HG03064 (cell line): ENCODE measurements around the gene SPATC1L.
"Not testable (repeated sequence)": the region's sequence is repeated elsewhere in the genome, so short reads cannot be mapped to it uniquely, and the experiment has no call there.

Source experiments
- ATAC-seq: cut with Tn5 transposase; IDR thresholded peaks from one replicate; pipeline ENCODE4 v1.9.1; 2021; ENCODE audit warnings: low read depth; ENCODE audit not compliant: unreplicated experiment

Gene SPATC1L

GRCh38 chr21:46200877-46201803 lies 16.9 kb upstream of the SPATC1L start:
- ATAC-seq = not testable (repeated sequence)

DNA sequence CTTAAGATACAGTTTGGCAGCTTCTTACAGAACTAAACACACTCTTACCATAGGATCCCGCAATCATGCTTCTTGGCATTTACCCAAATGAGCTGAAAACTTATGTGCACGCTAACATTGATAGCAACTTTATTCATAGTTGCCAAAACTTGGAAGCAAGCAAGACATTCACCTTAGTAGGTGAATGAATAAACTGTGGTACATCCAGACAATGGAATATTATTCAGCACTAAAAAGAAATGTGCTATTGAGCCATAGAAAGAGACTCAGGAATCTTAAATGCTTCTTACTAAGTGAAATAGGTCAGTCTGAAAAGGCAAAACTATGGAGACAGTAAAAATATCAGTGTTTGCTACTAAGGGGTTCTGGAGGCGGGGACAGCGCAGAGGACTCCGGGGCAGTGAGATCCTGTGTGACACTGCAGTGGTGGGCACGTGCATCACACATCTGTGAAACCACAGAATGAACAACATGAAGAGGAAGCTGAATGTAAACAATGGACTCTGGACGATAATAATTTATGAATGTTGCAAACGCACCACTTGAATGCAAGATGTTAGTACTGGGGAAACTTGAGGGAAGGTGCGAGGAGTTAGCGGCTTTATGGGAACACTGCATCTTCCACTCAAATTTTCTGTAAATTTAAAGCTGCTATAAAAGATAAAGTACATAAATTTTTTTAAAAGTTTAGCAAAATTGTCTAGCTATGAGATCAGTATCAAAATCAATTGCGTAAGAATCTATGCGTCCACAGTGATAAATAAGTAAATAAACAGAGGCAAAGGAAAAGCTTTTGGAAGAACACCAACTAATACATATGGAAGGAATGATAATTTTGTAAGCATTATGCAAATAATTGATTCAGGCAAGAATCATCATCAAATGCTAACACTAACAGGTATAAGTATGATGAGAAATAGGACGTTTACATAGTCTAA lies 15.4 kb upstream of the SPATC1L start:
- no peak for ATAC-seq

DNA sequence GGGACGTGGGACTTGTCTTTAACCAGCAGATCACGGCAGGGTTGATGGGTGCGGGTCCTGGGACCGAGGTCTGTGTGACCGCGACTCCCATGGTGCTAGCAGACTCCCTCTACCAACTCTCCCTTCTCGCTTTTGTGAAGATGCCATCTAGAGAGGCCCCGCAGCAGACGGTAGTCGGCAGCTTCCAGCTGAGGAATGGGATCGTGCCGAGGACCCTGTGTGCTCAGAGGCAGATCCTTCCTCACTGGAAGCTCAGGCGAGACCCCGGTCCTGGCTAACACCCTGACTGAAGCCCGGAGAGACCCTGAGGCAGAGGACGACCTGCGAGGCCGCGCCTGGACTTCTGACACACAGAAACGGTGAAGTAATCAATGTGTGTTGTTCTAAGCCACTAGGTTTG lies 12.5 kb upstream of the SPATC1L start:
- no peak for ATAC-seq

DNA sequence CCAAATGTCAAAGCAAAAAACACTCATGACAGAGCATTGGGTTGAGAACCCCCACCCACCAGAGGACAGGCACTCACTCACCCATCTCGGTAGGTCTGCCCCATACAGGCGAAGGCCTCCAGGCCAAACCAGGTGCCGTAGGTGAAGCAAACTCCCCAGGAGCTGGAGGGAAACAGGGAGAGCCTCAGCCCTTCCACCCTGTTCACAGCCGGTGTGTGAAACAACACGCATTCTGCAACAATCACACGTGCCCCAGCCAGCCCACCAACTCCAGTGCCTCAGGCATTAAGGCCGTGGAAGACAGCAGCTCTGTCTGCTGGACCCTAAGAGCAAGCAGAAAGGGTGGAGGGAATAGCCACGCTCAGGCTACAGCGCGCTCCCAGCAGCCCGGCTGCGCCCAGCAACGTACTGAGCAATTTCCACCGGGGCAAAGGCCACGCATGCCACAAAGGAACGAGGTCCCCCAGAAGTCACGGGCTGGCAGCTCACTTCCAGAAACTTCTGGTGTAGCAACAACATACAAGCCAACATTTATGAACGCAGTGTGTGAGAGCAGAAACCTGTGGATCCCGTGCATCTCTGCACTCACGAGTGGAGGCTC lies 11.4 kb upstream of the SPATC1L start:
- no peak for ATAC-seq

DNA sequence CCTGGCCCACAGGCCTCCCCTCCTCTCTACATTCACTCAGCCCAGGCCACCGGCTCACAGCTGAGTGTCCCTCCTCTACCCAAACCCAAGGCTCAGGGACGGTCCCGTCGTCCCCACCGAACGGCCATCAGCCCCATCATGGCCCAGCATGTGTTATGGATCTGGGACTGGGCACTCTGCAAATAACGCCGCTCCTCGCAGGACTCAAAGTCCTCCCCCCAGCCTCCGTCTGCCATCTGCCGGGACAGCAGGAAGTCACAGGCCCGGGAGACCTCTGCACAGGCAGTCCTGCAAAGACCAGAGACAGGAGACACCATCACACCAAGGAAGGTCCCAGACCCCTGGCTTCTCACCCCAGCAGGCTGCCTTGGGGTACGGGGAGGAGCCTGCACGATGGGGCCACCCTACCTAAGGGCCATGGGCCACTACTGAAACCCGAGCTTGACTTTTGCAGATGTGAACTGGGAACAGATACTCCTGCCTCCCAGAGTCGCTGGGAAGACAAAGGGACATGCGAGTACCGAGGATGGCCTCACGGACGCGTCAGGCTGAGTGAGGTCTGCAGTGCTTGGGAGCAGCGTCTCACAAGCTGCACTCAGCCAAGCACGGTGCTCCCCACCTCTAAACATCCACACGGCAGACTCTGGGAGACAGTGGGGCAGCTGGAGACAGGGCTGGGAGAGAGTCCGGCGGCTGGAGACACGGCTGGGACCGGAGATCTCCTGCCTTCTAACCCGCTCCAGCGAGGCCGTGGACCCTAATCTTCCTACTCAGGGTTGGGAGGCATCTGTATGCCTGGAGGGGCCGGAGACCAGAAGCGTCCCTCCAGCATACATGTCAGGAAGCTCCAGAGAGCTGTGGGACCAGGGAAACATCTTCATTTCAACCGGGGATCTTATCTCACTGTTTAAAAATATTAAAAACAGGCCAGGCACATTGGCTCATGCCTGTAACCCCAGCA lies 10.4 kb upstream of the SPATC1L start:
- ATAC-seq = no peak

GRCh38 chr21:46193829-46194373 lies 9.6 kb upstream of the SPATC1L start:
- ATAC-seq = no peak

DNA sequence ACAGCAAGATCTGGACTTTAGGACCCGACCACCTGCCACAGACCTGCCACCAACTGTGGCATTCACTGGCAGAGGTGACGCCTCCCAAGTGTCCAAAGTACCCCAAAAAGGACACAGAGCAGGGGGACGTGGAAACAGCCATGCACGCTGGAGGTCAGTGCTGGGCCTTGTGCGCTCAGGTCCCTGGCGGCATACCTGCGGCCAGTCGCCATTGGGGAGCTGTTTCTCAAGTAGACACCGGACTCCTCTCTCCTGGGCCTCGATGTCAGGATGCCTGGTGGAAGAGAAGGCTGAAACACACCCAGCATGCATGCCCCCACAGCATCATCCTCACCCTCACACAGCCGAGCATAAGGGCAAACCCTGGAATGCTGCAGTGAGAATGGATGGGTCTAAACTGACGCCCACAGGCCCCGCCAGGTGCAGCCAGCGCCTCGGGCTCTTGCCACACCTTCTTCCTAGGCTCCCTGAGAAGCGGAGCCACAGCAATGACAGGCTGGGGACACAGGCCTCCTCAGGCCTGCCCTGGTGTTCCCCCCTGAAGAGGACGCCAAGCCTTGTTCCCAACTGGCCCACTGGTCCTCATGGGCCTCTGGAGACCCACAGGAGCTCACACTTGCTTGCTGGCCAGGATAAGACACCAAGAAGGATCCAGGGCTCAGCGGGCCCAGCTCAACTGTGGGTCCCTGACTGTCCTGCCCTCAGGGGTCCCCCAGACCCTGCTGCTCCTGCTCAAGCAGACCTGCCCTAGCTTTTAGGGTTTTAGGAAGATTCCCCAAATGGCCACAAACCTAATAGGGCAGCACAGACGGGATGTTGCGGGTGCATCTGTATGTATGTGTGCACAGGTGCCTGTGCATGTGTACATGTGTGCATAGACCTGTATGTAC lies 7.7 kb upstream of the SPATC1L start:
- no peak for ATAC-seq

DNA sequence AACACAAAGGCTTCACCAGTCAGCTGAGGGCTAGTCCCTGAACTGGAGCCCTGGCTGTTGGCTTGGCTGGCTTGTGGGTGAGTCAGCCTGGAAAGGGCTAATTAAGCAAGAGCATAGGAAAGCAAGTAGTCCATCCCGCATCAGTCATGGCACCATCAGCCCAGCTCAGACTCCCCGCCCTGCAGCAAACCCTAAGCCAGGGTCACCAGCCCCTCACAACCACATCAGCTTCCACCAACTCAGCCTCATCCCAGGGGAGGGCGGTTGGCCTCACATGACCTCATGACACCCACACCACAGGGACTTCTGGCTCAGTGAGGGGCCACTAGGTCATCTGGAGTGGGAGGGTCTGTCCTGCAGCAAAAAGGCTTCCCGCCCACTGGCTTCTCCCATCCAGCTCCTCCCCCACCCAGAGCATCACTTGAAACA lies 7.0 kb upstream of the SPATC1L start:
- ATAC-seq = no peak

DNA sequence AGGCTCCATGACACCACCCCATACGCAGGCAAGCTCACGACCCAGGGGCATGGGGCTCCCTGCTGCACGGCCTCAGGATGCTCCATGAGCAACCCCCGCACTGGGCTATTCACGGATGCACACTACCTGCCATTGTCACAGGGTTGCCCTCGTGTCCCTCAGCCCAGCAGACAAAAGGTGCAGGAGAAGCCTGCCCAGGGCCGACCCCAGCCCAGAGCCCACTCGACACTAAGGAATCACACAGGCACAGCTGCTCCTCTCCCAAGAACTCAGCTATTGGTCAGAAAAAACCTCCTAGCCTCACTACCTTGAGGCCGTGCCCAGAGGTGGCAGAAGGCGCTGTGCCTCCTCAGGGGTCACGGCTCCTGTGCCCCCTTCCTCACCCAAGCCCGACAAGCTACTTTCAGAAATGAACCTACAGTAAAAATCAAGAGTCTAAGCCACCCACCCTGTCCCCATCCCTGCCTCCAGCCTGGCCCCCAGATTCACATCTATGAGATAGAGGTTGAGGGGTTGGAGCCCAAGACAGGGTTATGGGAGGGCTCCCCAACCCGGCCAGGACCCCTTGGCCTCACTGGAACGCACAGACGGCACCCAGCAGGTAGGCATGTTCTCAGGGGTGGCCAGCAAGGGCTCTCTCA lies 6.4 kb upstream of the SPATC1L start:
- ATAC-seq = no peak

DNA sequence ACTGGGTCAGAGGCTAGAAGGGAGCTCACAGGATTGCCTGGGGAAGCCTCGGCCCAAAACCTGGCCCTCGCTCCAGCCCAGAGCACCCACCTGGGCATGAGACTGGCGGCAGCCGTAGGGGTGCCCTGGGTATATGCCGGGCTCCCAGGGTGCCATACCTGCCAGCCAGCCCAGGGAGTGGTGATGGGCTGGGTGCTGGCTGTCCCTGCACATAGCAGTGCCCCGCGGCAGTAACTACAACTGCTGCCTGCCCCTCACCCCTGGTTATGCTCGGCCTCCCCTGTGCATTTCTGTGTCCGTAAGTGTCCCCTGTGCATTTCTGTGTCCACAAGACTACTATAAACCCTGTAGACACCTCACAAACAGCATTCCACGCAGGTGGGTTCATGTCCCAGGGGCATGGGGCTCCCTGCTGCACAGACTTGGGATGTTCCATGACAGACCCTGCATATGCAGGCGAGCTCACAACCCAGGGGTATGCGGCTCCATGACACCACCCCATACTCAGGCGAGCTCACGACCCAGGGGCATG lies 5.8 kb upstream of the SPATC1L start:
- no peak for ATAC-seq

DNA sequence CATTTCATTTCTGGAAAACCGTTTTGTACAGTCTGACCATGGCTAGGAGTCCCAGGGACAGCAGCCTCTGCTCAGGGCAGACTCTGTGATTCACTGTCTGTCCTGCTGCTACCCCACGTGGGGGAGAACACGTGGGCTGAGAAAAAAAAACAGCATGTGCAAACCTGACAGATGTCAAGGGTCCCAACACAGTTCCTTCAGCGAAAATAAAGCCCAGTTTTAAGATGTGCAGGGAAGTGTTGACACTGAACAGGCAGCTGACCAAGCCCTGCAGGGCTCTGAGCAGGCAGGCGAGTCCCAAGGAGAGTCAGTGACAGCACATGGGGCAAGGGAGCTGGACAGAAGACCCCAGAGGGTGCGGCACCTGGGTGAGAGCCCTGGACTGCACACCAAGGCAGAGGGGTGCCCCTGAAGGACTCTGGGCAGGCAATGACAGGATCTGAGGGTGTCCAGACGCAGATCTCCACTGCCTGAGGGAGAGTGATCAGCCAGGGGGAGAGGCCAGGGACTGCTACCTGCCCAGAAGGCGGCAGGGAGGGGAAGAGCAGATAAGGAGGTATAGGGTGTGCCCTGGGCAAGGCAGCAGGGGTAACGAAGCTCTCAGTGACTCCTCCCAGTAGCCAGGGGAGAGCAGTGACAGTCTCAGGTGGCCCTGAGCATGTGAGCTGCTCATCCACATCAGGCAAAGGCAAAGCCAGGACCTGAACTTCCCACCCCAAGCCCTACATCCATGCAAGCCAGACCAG lies 5.1 kb upstream of the SPATC1L start:
- ATAC-seq = no peak

- ATAC-seq = no peak
Measured at GRCh38 chr21:46188226-46189212, 4.3 kb upstream of the SPATC1L start.

GRCh38 chr21:46187814-46188213 lies 3.6 kb upstream of the SPATC1L start:
- ATAC-seq = no peak

- ATAC-seq = no peak
Measured at GRCh38 chr21:46187261-46187660, 3.0 kb upstream of the SPATC1L start.

GRCh38 chr21:46185716-46186115 lies 1.5 kb upstream of the SPATC1L start:
- ATAC-seq = no peak
